Ovary (tissue), 9 donors: ENCODE data around the gene RABGAP1L. TPM values are rescaled to one million over a fixed set of nuclear protein-coding genes. Genes with fewer than 3 reads are reported as not detected.

Experiments
- DNase-seq, 5 donors: peaks; one replicate each; pipeline ENCODE4 v3.0.0-alpha.2; 2019 to 2020
- H3K27ac ChIP-seq, 2 donors: fragments of 200-600 bp; one replicate each; pipeline versions ENCODE4 v1.5.1 to v1.8.0; 2019 to 2022
- H3K27me3 ChIP-seq: fragments of 200-600 bp; one replicate; pipeline ENCODE4 v1.8.0; 2022
- H3K36me3 ChIP-seq: fragments of 200-600 bp; sonication (generic); one replicate; pipeline ENCODE4 v1.5.1; 2019
- H3K4me1 ChIP-seq: one replicate; pipeline ENCODE4 v1.8.1; 2013; ENCODE audit warnings: mild to moderate bottlenecking, moderate library complexity; ENCODE audit not compliant: insufficient read depth
- H3K4me3 ChIP-seq: fragments of 200-600 bp; sonication (generic); one replicate; pipeline ENCODE4 v1.5.1; 2017
- H3K9me3 ChIP-seq, 2 donors: fragments of 200-600 bp in 1 of 2; sonication (generic) in 1 of 2; one replicate each; pipeline versions ENCODE4 v1.5.1 to v1.8.1; 2013 to 2019; ENCODE audit warnings: mild to moderate bottlenecking in 1 of 2, moderate library complexity in 1 of 2
- CTCF ChIP-seq, 3 donors: fragments of 450-650 bp in 2 of 3; fragments of 200-600 bp in 1 of 3; IDR thresholded peaks; one replicate each; pipeline versions ENCODE4 v1.5.1 to v1.8.0; 2016 to 2022; ENCODE audit warnings: antibody characterized with exemption in 3 of 3, mild to moderate bottlenecking in 1 of 3
- EP300 ChIP-seq: sonication (generic); formaldehyde crosslinking; IDR thresholded peaks from one replicate; pipeline ENCODE4 v1.6.1; 2017; ENCODE audit warnings: antibody characterized with exemption
- POLR2A ChIP-seq: fragments of 450-650 bp; IDR thresholded peaks from one replicate; pipeline ENCODE4 v1.6.1; 2017; ENCODE audit warnings: antibody characterized with exemption, mild to moderate bottlenecking, moderate library complexity
- whole genome bisulfite sequencing, 3 donors: extraction: QIAGEN DNeasy Blood & Tissue Kit in 1 of 3; methylation state at CpG; one replicate each; pipeline versions ENCODE4 v1.1.5 to v1.1.7; 2013 to 2017; 5-methylcytosine and 5-hydroxymethylcytosine counted together
- intact Hi-C, 4 donors: fragments of 100-400 bp; cut with DNase I; formaldehyde crosslinking; loops; one replicate each; pipeline versions ENCODE4 v1.11.0 to v1.15.1; 2022 to 2023
- polyA plus RNA-seq, 2 donors: library from polyadenylated mRNA; stranded (reverse); fragments of 200-250 nt in 1 of 2; fragments of 350-450 nt in 1 of 2; fragmentation: Illumina TruSeq in 1 of 2; extraction: RNeasy Lipid Tissue Mini Kit (QIAGEN cat#74804) in 1 of 2; gene quantifications; one replicate each; pipeline ENCODE4 v1.2.3, GENCODE V29; 2013 to 2014
- total RNA-seq, 7 donors: library from RNA; depleted of rRNA in 2 of 7; stranded (reverse); fragments of >200 nt in 2 of 7; fragmentation: NEBNext Ultra II Directional in 3 of 7; extraction: Animal tissue kit (Norgen Biotek cat#: 25700) in 3 of 7; gene quantifications; one replicate each; pipeline versions ENCODE4 v1.1.0 to v1.2.4, GENCODE V29; 2016 to 2023
- donor health status: DM: no; HTN: no; CAD: no; lungs with moderate emphysema.
- donor health status: DM: no; HTN: no; CAD: no.
- donor health status: Bipolar disorder and iron deficiency.
- donor health status: DM: yes; HTN: yes; CAD: no.
- donor health status: DM: no; HTN: no; CAD: no.
- donor health status: DM: yes; HTN: yes; CAD: no.

The RABGAP1L gene
- total and polyA plus RNA-seq, 9 donors, result 17.1 to 56.5 (median 43.6) TPM

DNA sequence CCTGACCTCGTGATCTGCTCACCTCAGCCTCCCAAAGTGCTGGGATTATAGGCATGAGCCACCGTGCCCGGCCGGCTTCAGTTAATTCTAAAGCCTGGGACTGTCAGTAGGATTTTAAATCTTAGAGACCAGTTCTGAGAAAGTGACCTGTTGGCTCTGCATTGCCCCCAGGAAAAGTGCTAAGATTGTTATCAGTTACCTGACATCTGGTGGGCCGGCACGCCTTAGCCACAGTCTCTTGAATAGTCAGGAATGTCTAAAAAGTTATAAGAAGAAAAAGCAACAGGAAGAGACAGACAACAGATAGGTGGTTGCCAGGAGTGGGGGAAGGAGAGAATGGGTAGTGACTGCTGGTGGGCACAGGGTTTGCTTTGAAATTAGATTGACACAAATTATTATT lies 35.1 kb downstream of the RABGAP1L start:
- H3K36me3 ChIP-seq, result no peaks in the 10 kb centered on the region
- intact Hi-C loops, result no loop called here
- H3K9me3 ChIP-seq, result no peaks in the 10 kb centered on the region
- H3K4me3 ChIP-seq, result no peak overlapping the region
- H3K4me1 ChIP-seq, result peaks cover 2% of the 10 kb centered on the region
- no peak for TF ChIP-seq CTCF (IDR thresholded peaks at IDR 0.05)
- no peak for TF ChIP-seq EP300
- TF ChIP-seq POLR2A, result no peak
- H3K27ac ChIP-seq, result no peak overlapping the region
- 87 to 91% (median 90%) methylated on average over 6 of the region's 6 CpGs for WGBS, 3 donors
- DNase-seq, result no peak
- H3K27me3 ChIP-seq, result no peaks in the 10 kb centered on the region

GRCh38 chr1:174197088-174197487 lies 37.8 kb downstream of the RABGAP1L start:
- H3K27me3 ChIP-seq, result no peaks in the 10 kb centered on the region
- TF ChIP-seq EP300 (no peak), POLR2A (no peak), CTCF (IDR thresholded peaks at IDR 0.05) (no peak)
- no peaks in the 10 kb centered on the region for H3K36me3 ChIP-seq
- H3K9me3 ChIP-seq, result no peaks in the 10 kb centered on the region
- no peaks in the 10 kb centered on the region for H3K4me1 ChIP-seq
- H3K27ac ChIP-seq, result no peak overlapping the region
- 91 to 100% (median 92%) methylated on average over 2 of the region's 2 CpGs for WGBS, 3 donors
- no peak for DNase-seq
- no peak overlapping the region for H3K4me3 ChIP-seq
- intact Hi-C loops, result no loop called here

- no peak for TF ChIP-seq POLR2A
- TF ChIP-seq EP300, result no peak
- TF ChIP-seq CTCF (IDR thresholded peaks at IDR 0.05), result no peak
- Histone ChIP-seq H3K9me3 (no peaks in the 10 kb centered on the region), H3K27ac (no peak overlapping the region), H3K4me1 (no peaks in the 10 kb centered on the region), H3K27me3 (no peaks in the 10 kb centered on the region), H3K36me3 (no peaks in the 10 kb centered on the region), H3K4me3 (no peak overlapping the region)
- intact Hi-C loops, result no loop called here
- 96 to 98% (median 97%) methylated on average over 10 of the region's 10 CpGs for WGBS, 3 donors
- DNase-seq, result no peak
Measured at GRCh38 chr1:174197547-174197946, 38.2 kb downstream of the RABGAP1L start.

DNA sequence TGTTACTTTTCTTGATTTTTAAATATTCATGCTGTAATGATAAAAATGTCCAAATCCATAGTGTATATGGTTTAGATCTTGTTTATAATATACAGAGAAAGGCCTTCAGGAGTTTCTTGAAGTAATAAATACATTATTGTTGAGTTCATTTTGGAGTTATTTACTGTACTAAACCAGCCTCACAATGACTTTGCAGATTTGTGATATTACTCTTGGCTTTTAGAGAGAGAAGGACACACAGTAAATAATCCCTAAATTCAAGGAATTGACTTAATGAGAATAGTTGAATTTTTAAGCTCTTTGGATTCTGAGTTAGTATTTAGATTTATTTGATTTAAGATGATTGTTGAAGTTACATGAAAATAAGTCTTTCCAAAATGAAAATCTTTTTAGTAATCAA lies 38.9 kb downstream of the RABGAP1L start:
- H3K27me3 ChIP-seq, result no peaks in the 10 kb centered on the region
- intact Hi-C loops, result no loop called here
- H3K4me3 ChIP-seq, result no peak overlapping the region
- no peak overlapping the region for H3K27ac ChIP-seq
- no peaks in the 10 kb centered on the region for H3K36me3 ChIP-seq
- H3K9me3 ChIP-seq, result no peaks in the 10 kb centered on the region
- no peak for DNase-seq
- H3K4me1 ChIP-seq, result no peaks in the 10 kb centered on the region
- TF ChIP-seq POLR2A, result no peak
- TF ChIP-seq EP300, result no peak
- no peak for TF ChIP-seq CTCF (IDR thresholded peaks at IDR 0.05)

- Histone ChIP-seq H3K4me1 (no peaks in the 10 kb centered on the region), H3K4me3 (no peak overlapping the region), H3K27me3 (no peaks in the 10 kb centered on the region), H3K9me3 (no peaks in the 10 kb centered on the region), H3K27ac (no peak overlapping the region), H3K36me3 (no peaks in the 10 kb centered on the region)
- DNase-seq, result no peak
- 59 to 70% (median 67%) methylated on average over 4 of the region's 4 CpGs for WGBS, 3 donors
- TF ChIP-seq POLR2A (no peak), CTCF (IDR thresholded peaks at IDR 0.05) (no peak), EP300 (no peak)
- intact Hi-C loops, result no loop called here
Measured at GRCh38 chr1:174200746-174201145, 41.4 kb downstream of the RABGAP1L start.
